ENCODE data around the gene PRDM15.
A peak's percentile ranks its signal among the peaks of the same experiment; 100 is the strongest.

Gene PRDM15

GRCh38 chr21:41778930-41779600 is 100.1 kb downstream of the PRDM15 start:
- peak; percentile 47 for DNase-seq

DNA sequence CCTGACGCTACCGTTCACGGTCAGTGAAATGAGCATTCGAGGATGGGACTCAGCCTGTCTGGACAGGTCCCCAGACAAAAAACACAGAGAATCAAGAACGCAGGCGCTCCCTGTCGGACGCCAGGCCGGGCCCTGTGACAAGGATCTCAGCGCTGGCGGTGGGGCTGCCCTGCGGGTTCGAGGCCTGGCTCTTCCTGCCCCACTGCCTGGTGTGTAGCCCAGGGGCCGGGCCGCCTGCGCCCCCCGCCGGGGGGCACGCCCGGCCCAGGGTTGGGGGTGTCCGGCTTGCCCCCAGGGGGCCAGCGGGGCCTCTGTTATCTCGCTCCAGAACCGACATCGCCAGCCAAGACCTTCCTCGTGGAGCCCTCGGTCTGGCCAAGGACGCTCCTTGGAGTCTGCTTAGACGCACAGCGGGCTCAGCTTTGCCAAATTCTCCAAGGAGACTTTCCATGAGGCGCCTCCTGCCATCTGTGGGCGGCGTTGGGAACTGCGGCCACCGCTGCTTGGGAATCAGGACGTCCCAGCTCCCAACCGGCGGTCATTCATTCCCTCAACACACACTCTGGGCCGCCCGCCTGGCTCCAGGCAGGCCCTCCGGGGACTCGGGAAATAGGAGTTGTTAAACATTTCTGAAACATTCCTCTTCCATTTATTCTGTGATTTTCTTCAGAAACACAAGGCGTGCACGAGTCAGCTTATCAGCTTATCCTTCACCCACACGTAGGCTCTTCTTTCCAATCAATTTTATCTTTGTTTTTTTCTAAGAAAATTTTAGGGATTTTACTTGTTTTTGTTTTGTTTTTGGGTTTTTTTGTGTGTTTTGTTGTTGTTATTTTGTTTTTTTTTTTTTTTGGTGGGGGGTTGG is 101.0 kb downstream of the PRDM15 start:
- DNase-seq = peak; percentile 75

DNA sequence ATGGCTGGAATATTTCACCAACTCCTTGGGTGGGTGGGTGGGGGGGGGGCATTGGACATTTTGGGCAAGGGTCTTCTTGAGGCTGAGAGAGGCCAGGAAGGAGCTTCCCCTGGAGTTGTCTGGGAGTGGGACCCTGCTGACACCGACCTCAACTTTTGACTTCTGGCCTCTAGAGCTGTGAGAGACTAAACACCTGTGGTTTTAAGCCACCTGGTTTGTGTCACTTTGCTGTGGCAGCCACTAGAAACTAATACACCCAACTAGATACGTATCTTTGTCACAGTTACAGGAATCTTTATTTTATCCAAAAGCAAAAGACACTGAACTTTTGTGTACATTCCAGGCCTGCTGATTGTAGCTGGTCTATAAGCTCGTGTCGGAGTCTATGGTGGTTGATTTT is 102.4 kb downstream of the PRDM15 start:
- no peak for DNase-seq

- DNase-seq = no peak
Observed at GRCh38 chr21:41775149-41775472, 104.0 kb downstream of the PRDM15 start.

GRCh38 chr21:41774467-41775148 is 104.5 kb downstream of the PRDM15 start:
- DNase-seq = peak; percentile 38

DNA sequence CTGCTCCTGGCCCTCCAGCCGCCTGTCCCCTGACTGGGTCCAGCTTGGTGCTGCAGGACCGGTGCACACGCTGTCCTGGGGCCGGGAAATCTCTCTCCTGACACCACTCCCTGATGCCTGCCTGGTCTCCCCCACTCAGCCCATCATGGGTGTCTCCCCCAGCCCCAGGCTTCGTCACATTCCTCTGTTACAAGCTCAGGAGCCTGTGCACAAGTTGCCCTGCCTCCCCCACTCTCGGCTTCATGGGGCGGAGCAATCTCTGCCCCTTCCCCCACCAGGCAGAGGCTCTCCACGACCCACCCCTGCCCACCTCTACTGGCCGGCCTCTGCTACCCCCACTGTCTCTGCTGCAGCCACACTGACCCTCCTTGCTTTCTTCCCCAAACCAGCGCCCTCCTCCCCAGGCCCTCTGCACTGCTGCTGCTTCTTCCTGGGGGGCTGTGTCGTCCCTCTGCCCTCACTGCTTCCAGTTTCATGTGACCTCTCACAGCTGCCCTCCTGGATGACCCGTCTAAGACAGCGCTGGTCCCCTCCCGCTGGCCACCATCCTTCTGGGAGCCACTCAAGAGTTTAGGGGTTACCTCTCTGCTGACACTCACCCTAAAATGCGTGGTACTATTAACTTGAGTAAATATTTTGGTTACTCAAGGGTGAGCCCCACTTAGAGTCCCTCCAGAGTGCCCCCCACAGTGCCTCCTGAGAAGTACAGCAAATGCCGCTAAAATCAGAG is 106.6 kb downstream of the PRDM15 start:
- peak; percentile 29 for DNase-seq

DNA sequence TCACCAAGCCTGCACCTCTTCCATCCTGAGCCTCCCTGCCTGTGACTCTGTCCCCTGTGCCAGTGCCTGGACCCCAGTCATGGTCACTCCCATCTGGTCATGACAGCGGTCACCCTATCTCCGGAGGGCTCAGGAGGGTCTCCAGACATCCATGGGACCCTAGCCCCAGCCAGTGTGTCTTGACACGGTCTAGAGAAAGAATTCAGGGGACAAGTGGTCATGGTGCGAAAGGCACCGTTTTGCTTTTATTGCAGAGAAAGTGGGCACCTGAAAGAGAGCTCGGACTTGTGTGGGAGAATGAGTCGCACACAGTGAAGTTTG is 107.6 kb downstream of the PRDM15 start:
- DNase-seq = no peak

GRCh38 chr21:41770901-41771624 is 108.1 kb downstream of the PRDM15 start:
- no peak for DNase-seq

DNA sequence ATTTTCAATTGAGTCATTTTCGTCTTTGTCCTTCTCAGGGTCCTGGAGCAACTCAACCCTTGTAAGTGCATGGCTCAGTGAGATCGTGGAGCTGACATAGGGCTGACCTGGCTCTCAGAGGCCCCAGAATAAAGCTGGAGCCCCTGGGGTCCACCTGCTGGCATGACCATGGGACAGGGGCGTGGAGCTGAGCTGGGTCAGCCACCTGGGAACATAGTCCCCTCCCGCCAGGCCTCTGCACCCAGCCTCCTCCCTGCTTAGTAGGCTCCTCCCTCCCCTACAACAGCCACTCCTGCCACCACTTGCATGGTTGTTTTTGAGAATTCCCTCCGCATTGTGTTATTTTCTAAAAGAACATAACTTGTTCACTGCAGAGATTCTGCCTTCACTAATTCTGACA is 109.2 kb downstream of the PRDM15 start:
- DNase-seq = no peak

DNA sequence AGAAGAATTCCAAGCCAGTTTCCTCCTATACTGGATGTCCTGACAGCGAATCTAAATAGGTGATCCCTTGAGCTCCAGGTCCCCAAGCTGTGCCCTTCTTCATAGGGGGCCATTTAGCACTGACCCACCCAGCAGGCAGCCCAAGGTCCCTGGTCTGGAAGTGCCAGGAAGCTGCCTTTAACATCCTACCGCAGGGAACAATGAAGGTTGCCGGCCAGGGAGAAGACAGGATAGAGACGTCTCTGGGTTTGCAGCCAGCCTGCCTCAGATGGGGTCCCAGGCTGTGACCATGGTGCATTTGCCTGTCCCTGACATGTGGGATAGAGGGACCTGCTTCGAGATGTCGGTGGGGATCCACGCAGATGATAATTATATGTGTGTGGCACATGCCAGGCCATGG is 109.6 kb downstream of the PRDM15 start:
- DNase-seq = no peak

GRCh38 chr21:41769111-41769510 is 110.0 kb downstream of the PRDM15 start:
- DNase-seq = no peak

GRCh38 chr21:41768437-41769042 is 110.6 kb downstream of the PRDM15 start:
- peak; percentile 76 for DNase-seq

DNA sequence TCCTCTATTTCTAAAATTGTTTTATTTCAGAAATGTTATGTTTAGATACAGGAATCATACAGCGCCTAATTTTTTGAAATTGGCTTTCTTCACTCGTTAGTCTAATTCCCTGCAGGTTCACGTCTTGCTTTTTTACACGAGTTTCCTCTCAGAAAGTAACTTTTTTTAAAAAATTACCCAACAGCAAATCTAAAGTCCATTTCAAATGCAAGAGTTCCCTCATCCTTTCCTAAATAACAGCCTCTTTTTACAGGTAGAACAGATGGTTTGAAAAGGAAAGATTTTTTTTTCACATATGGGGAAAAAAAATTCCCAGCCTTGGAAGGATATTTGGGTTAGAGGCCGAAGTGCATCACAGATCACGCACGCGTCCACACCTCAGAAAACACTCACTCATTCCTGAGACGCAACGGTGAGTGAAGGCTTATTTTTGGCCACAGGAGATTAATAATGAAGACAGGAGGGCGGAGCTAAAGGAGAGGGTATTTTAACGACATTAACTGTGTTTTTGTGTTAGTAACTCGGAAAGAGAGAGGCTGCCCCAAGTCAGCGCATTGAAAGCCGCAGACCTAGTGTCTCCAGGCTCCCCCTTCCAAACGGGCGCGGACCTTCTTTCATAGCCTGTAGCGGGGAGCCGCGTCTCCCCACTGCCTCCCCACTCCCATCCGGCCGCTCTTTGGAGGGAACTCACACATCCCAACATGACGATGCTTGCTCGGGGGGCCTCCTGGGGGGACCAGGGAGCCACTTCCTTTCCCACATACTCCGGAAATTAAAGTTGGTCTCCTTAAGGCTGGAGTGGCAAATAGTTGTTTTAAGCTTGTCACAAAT is 111.3 kb downstream of the PRDM15 start:
- DNase-seq = peak; percentile 63

DNA sequence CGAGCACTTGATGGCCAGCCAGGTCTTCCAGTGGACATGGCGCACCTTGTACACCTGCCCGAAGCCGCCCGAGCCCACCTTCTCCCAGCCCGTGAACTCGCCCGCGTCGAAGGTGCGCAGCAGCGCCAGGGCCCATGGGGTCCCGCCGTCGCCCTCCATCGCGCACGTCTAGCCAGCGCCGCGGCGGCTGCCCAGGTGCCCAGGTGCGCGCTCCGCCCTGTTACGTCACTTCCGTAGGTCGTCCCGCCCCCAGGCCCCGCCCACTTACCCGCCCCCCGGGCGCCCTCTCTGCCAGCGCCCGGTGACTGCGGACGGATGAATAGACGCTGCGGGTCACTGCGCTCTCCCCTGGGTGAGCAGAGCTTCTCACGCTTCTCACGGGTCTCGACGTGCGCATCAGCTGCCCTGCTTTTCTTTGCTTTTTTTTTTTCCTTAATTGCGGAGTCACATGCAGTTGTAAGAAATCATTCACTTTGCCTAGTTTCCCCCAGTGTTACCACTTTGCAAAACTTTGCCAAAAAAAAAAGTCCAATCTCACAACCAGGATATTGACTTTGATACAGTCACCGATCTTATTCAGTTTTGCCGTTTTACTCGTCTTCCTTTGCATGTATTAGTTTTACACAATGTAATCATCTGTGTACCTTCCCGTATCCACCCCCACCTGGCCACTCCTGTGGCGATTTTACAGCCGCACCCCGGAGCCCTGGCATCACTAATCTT is 112.1 kb downstream of the PRDM15 start, which contains the start of gene RIPK4:
Gene RIPK4, minus strand, starts transcription at position 170 of the 723 bp plus-strand sequence. Its CDS starts 11 bp downstream, at position 159.
- peak; percentile 75 for DNase-seq

GRCh38 chr21:41765973-41766882 is 112.9 kb downstream of the PRDM15 start:
- DNase-seq = peak; percentile 74

DNA sequence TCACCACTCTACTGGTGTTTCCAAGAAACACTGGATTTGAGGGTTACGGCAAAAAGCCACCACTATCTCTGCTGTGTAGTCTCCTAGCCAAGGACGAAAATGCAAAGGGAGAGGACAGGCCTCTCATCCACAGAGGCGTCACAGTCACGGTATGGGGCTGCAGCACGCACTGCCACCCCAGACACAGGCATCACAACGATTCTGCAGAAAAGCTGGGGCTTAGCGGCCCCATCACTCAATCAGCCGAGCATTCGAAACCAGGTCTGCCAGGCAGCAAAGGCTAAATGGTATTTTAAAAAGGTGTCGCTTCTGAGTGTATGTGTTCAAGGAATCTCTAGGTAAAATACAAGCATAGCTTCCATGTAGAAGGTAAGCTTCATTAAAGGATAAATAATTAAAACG is 113.7 kb downstream of the PRDM15 start:
- DNase-seq = peak; percentile 39

DNA sequence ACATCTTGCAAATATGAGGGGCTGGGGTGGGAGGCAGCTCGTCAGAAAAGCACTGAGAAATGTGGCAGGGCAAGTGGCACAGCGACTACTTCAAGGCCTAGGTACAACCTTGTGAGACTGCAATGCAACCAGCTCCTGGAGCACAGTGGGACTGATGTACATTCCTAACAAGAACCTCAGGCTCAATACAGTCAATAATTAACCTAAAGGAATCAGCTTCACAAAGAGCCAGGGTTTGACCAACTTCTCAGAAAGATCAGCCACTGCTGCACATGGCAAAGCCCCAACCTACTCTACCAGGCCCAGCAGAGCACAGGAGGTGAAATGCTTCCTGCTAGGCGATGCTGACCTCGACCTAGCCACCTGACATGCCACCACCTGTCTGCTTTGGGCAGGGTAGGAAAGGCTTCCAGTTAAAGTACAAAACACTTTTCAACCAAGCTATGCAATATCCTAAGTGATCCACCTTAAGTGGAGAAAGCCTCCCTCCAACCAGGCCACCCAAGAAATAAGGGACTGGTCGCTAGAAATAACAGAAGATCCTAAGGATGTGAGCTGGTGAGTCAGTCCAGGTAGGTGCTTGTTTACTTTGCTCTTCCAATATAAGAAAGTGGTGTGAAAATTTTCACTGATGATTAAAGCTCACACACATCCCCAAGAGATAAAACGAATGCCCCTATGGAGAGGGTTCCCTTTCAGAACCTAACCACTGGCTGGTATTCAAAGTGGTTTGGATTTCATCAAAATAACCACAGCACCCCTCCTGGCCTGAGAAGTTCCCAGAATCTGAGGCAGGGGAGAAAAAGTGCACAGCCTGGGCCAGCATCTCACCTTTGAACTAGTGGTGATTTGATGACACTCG is 114.4 kb downstream of the PRDM15 start:
- peak; percentile 40 for DNase-seq

GRCh38 chr21:41763996-41764395 is 115.1 kb downstream of the PRDM15 start:
- no peak for DNase-seq

Measured in right kidney (tissue), 1 donor.